Hematopoietic multipotent progenitor cell treated with erythropoietin and hydrocortisone succinate and interleukin-3 and kit ligand, for 17 days (in vitro differentiated cells): Measurements from ENCODE around the gene EPB41L2.
"Not testable (repeated sequence)": the region's sequence is repeated elsewhere in the genome, so short reads cannot be mapped to it uniquely, and the experiment has no call there.

Source experiments
- DNase-seq: peaks from one replicate; pipeline ENCODE4 v3.0.0-alpha.2; 2015; ENCODE audit warnings: low spot score

EPB41L2 gene

DNA sequence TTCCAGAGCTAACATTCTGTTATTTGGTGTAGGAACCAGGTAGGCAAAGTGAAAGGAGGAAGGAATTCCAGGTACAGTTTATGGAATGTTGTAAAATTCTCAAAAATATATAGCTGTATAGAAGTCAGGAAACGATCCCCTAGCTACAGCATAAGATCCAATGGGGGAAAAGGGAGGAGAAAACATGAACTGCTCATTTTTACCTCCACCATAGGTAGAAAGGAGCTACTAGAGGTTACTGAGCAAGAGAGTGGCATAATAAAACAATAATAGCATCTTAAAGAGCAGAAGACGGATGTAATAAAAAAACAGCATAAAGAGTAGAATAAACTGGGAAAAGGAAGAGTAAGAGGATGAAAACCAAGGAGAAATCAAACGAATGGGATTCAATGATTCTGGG lies 26.9 kb downstream of the EPB41L2 start:
- DNase-seq, result no peak

DNA sequence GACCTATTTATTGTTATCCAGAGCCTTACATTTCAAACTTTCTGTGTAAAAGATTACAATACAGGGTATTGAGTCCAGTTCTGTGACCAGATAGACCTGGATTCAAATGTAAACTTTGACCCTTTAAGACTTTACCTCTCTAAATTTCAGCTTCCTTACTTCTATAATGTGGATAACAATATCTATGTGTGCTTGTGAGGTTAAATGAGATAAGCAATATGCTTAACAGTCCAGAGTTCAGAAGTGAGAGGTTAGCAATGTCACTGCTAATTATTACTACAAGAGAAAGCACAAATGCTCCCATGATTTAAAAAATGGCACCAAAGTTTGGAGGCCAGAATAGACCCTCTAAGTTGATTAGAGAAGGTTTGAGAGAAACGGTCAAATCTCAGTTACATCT lies 27.5 kb downstream of the EPB41L2 start:
- DNase-seq, result no peak

DNA sequence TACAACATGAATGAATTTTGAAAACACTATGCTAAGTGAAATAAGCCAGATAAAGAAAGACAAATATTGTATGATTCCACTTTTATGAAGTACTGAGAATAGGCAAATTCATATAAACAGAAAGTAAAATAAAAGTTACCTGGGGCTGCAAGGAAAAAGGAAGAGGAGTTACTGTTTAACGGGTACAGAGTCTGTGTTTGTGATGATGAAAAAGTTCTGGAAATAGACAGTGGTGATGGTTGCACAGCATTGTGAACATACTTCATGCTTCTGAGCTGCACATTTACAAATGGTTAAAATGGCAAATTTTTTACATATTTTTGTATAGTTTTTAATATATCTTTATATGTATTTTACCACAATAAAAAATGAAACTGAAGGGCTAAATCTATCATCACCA lies 29.4 kb downstream of the EPB41L2 start:
- no peak for DNase-seq

DNA sequence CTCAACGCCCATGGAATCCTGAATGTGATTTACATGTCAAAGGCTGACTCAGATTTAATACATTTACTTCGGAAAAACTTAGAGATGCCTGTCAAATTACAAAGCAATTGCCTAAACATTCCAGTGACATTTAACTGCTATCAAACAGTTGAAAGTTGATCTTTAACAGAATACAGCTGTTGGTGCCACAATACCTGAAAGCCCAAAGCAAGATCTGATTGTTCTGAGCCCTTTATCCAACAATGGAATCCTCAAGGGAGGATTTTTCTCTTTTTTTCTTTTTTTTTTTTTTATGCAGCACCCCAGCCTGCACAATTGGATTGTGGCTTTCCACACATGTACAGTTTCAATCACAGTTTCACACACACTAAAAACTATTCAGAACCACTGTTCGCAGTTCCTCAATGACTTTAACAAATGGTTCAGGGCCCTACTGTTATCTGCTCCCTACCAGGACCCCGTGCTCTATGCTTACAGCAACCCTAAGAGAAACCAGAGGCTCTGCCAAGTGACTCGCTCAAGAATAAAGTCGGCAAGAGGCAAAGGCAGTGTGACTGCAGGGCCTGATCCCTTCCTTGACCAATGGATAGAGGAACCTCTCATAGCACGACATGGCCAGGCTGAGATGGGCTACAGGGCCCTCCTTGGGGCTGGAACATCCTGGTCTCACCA lies 33.3 kb downstream of the EPB41L2 start:
- DNase-seq, result no peak

DNA sequence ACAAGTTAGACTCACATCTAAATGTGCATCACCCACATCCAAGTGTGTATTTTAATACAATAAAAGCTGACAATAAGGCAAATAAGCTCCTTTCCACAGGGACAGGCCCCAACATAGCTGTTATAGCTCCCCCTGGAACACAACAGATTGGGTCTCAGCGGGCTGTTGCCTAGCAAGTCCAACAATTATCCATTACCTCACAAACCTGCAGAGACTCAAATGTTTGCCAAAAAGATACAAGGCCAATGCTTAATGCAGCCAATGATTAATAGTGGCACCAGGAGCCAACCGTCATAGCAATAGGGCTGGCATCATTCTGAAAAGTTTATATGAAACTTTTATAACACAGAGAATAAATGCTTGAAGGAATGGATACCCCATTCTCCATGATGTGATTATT lies 35.7 kb downstream of the EPB41L2 start:
- no peak for DNase-seq

DNA sequence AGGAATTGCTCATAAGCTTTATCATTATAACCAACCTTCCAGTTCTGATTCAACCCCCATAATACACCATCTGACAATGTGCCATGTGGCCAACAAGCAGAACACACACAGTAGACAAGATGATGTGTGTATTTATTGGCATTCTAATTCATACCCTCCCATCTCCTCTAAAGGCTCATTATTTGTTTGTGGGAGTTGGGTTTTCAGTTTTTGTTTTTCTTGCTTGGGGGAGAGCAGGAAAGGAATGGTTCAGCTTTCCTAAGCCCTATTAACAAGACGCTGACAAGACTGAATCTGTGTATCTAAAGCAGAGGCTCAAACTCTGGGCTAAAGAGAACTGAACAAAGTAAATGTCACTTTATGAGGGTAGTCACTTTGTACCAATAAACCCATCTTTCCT lies 36.8 kb downstream of the EPB41L2 start:
- no peak for DNase-seq

DNA sequence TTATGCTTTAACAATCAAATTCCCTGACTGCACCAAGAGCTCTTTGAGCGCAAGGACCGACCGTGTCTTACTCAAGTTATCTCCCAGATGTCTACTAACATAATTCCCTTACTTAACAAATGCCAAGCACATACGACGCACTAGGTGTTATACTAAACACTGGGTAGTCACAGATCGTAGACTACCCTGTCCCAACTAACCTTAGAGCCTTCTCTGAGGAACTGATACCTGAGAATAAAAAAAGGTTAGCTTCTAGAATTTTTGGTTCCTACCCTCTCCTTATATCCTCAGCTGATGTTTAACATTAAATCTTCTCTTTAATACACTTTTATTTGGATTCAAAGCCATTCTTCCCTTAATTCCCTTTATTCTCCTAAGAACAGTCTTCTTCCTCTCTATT lies 38.5 kb downstream of the EPB41L2 start:
- no peak for DNase-seq

DNA sequence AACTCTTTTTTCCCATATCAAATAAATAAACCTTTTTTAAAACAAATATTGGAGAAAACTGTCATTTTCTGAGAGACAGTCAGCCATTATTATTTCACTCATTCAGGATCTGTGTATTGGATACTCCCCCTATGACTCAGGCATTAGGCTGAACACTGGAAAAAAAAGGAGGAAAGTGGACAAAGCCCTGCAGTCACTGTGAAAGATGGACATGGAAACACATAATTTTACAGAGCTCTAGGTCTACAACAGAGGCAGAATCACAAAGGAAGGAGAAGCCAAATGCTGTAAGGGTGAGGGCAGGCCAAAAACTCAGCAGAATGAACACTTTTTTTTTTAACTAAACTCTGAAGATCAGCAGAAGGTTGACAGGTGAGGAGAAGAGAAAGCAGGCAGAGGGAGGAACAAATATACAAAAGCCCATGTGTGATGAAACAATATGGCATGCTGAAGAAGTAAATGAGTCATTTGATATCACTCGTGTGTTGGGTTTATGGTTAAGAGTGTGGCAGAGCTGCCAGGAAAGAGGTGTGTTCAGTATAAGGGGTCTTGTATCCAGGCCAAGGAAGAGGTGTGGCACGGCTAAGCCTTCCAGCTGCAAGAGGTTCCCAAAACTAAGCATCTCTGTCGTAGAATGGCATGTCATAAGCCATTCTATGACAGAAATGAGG lies 39.1 kb downstream of the EPB41L2 start:
- DNase-seq, result no peak

DNA sequence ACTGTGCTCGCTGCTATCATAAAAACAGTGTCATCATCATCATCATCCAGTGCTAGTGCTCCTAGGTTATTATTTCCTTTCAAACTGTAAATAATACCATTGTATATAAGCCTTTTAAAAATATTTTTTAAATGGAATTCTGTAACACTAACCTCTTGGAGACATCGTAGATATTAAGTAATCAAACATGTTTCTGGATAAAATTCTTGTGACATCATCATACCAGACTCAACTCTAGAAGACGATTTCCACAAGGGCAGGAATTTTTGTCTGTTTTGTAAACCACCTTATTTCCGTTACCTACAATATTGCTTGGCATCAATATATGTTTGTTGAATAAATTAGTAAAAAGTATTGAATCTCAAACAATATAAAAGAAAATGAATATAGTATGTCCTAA lies 40.4 kb downstream of the EPB41L2 start:
- DNase-seq, result no peak

DNA sequence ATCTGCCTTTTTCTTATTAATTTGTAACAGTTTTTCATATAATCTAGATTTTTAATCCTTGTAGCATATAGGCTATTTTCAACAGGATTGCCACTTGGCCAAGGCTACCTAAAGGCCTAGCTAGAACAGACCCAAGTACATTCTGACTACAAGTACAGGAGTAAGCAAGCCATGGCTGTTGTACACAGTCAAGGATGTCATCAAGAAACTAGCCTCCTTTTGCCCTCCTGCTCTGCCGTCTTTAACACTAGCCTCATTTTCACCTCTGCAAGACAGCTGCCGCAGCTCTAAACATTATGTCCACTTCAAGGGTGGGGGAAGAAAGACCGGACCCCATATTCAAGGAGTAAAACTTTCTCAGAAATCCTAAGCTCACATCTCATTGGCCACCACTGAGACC lies 45.1 kb downstream of the EPB41L2 start:
- DNase-seq, result no peak

DNA sequence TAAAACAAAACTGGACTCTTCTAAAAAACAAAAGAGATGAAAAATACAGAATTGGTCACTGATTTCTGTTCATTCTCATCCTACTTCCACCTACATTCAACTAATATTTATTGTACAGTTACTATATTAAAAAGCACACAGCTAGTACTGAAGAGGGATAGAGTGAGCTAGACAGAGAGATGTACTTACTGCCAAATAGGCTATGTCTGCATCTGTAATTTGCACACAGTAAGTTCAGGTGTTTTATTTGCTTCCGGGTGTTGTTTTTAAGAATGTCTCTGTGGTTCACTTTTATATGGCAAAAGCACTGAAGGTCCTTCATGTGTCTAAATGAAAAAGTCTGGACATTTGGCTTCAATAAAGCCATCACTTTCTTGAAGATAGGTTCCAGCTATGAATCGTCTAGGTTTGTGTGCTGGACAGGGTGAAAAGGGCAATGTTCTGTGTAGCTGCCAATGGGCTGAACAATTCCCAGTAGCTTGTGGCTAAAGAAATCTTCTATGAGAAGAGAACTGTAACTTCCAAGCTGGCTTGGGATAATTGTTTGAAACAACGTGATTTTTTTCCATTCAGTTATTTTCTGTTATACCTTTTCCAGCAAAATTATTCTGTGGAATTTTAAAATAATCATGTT lies 47.3 kb downstream of the EPB41L2 start:
- no peak for DNase-seq

DNA sequence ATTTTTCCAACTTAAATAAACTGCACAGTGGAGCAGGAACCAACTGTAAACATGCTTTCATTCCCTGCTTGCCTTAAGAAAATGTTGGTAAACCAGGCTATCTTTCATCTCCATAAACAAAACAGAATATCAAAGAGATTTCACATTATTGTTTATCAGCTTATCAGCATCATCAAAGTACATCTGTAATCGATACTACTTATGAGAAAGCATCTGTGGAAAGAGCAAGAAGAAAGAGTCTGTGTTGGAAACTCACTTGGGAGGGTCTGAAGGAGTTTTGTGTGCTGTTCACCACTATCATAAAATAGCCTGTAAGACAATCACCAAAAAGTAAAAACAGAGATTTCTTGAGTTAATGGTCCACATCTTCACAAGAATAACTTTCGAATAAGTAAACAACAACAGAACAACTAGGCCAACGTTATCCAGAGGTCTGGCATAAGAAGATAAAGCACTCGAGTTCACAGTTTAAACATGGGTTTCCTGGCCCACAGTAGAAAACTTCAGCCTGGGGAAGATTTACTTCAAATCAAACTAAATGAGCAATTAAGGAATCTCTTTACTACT lies 47.9 kb downstream of the EPB41L2 start:
- DNase-seq, result no peak

DNA sequence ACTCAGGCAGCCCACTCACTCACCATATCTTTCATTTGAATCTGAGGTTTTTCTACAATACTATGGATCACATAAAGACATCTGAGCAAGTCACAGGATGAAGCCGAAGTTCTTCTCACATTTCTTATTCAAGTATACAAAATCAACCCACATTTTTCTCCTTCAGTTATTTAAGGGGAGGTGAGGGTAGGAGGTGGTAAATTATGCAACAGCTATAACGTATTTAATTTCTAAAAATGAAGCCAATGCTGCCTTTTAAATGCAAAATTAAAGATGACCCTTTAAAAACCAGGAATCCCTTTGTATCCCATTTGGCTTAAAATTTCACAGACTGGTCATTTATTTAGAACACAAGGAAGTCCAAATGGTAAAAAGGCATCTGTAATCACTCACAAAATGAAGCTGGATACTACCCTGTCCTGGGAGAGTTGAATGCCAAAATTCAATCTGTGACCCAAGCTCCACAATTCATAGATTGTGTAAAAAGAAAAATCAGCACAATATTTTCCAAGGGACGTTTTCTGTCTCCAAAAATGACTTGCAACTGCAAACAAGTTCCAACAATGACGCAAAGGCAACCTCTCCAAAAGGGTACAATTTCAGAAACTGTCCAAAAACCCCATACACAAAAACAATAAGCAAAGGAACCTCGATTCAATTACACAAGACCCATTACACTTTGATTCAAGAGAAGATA lies 48.8 kb downstream of the EPB41L2 start:
- DNase-seq, result no peak

DNA sequence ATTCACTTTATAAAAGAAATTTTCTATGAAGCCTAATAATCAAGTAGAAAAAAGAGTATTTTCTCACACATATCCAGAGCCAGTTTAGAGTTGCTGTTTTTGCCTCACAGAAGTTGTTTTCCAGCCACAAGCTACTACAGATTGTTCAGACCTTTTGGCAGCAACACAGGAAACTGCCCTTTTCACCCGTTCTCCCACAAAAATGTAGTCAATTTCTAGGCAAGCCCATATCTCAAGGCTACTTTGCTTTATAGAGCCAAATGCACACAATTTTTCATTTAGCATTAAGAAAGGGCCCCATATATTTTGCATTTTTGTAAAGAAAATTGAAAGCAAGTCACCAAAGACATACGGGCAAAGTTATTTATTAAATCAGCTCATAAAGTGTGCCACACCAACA lies 49.5 kb downstream of the EPB41L2 start:
- no peak for DNase-seq

DNA sequence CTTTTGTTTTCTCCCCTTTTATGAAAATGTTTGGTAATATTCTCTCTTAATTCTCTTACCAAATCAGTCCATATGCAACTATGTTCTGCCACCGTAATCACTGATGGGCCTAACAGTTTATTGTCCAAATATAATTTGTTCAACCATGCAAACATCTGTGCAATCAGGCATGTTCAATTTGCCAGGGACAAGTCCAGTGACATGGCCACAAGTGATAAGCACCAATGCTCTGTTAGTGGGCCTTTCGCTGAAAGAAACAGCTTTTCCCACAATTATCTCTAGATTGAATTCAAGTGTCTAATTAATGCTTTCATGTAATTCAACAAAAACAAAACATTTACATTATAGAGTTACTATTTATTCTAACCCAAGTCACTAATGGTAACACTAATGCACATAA lies 53.3 kb downstream of the EPB41L2 start:
- DNase-seq, result no peak

DNA sequence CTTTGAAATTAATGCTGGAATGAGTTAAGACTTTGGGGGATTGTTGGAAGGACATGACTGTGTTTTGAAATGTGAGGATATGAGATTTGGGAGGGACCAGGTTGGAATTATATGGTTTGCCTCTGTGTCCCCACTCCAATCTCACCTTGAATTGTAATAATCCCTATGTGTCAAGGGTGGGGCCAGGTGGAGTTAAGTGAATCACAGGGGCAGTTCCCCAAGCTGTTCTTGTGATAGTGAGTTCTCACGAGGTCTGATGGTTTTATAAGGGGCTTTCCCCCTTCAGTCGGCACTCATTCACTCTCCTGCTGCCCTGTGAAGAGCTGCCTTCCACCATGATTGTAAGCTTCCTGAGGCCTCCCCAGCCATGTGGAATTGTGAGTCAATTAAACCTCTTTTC lies 54.1 kb downstream of the EPB41L2 start:
- DNase-seq, result not testable (repeated sequence)

DNA sequence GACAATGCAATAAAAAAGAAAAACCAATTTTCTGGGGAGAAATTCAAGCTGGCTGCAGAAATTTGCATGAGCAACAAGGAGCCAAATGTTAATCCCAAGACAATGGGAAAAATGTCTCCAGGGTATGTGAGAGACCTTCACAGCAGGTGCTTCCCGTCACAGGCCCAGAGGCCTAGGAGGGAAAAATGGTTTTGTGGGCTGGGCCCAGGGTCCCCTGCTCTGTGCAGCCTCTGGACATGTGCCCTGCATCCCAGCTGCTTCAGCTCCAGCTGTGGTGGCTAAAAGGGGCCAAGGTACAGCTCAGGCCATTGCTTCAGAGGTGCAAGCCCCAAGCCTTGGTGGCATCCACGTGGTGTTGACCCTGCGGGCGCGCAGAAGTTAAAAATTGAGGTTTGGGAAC lies 55.1 kb downstream of the EPB41L2 start:
- not testable (repeated sequence) for DNase-seq

DNA sequence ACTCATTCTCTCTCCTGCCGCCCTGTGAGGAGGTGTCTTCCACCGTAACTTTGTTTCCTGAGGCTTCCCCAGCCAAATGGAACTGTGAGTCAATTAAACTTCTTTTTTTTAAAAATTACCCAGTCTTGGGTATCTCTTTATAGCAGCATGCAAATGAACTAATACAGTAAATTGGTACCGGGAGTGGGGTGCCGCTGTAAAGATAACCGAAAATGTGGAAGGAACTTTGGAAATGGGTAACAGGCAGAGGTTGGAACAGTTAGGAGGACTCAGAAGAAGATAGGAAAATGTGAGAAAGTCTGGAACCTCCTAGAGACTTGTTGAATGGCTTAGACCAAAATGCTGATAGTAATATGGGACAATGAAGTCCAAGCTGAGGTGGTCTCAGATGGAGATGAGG lies 55.8 kb downstream of the EPB41L2 start:
- DNase-seq, result no peak

DNA sequence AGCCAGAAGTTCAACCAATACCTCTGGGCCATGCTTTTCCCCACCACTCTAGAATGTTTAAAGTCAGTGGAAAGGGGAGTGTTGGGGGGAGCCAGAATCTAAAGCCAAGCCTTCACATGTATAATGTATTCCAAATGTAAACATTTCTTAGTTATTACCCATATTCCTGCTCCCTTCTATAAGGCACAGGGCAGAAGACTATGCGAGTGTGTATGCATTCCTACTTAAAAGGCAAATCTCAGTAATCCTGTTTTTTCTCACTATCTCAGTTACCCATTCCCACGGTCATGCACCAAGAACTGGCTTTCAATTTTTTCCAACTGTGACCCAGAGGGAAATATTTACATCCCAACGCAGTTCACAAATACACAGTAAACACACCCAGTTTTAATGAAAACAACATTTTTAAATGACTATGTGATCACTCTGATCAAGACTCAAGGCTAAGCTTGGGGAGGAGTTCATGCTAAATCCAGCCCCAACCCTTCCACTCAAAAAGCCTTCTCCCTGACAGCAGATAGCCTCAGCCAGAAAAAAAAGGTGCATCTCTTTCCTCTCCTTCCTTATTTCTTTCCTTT lies 57.5 kb downstream of the EPB41L2 start:
- DNase-seq, result no peak

DNA sequence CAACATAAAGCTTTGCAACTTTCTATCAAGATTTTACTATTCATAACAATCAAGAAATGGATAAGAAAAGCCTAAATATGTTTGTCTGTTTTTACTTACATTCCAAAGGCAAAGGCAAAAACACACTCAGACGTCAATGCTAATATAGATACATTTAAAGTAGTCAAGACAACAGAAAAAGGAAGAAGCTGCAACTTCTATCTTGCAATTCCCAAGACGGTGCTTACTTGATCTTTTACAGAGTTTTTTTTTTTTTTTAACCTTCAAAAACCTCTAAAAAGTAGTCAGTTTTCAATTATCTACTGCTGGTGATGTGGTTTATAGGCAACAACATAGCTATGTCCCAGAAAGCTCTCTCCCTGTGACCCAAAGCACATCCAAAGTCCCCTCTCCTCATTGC lies 58.1 kb downstream of the EPB41L2 start:
- DNase-seq, result no peak

DNA sequence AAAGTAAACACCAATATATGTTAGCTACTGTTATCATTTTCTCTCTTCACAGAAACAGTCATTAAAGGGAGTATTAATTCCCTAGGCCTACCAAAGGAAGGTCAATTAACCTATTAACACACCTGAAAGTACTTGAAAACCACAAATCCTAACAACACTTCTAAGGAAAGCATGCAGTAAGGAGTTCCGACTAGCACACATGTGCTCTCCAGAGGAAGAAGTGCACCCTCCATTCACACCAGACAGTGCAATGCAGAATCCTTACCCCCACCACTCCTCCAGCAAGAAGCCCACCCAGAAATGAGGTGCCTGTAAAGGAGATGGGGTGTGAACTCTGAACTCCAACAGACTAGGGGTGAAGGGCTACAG lies 58.7 kb downstream of the EPB41L2 start:
- DNase-seq, result no peak
